A549 (cell line): ENCODE measurements around the gene ARHGAP23. TPM values are rescaled to one million over a fixed set of nuclear protein-coding genes. Genes with fewer than 3 reads are reported as not detected.

Experiments
- ATAC-seq, 2 experiments: fragments of 200-7000 bp in 1 of 2; fragments of >200 bp in 1 of 2; cut with Nextera tagmentation in 1 of 2; cut with Tn5 transposase in 1 of 2; 3 replicates each; pipeline versions ENCODE4 v1.8.0 to v1.9.1; 2018 to 2020; ENCODE audit warnings: mild to moderate bottlenecking in 1 of 2, moderate library complexity in 1 of 2
- CTCF ChIA-PET: fragments of 300-600 bp; sonication (Branson Sonifier 250); formaldehyde crosslinking; extraction: SDS; loops from one replicate; lab custom pipeline; 2021; ENCODE audit warnings: antibody characterized with exemption, inconsistent platforms; lab: Yijun Ruan, JAX
- POLR2A ChIA-PET: fragments of 350-600 bp; formaldehyde crosslinking; extraction: SDS; loops from one replicate; lab custom pipeline; 2021; ENCODE audit warnings: antibody characterized with exemption, inconsistent platforms; lab: Yijun Ruan, JAX
- DNase-seq, 2 experiments: peaks; one replicate each; pipeline versions ENCODE4 v3.0.0 to v3.0.0-alpha.2; 2011 to 2016; ENCODE audit warnings: low read depth in 1 of 2, low spot score in 1 of 2
- FAIRE-seq: peaks from 2 replicates; lab custom pipeline; 2011; peaks lifted over from hg19 to GRCh38; lab: Jason Lieb, UNC
- H3K27ac ChIP-seq, 2 experiments: fragments of >200 bp; sonication (Bioruptor Twin); formaldehyde crosslinking; 3 replicates each; pipeline ENCODE4 v1.5.1; 2016 to 2017
- H3K4me1 ChIP-seq: fragments of >200 bp; sonication (Bioruptor Twin); formaldehyde crosslinking; 3 replicates; pipeline ENCODE4 v1.6.1; 2016
- H3K4me2 ChIP-seq: fragments of >200 bp; sonication (Bioruptor Twin); formaldehyde crosslinking; 3 replicates; pipeline ENCODE4 v1.6.1; 2016
- H3K4me3 ChIP-seq: fragments of >200 bp; sonication (Bioruptor Twin); formaldehyde crosslinking; 3 replicates; pipeline ENCODE4 v1.5.1; 2016
- H3K9me3 ChIP-seq: fragments of >200 bp; sonication (Bioruptor Twin); formaldehyde crosslinking; 3 replicates; pipeline ENCODE4 v1.6.1; 2016
- CBX2 ChIP-seq: fragments of 200-600 bp; sonication (generic); IDR thresholded peaks from 2 replicates; pipeline ENCODE4 v1.6.1; 2016; ENCODE audit warnings: low read depth, mild to moderate bottlenecking, borderline replicate concordance
- CEBPB ChIP-seq, 2 experiments: fragments of >200 bp in 1 of 2; sonication (Bioruptor Twin) in 1 of 2; formaldehyde crosslinking in 1 of 2; IDR thresholded peaks; 2 replicates each; pipeline ENCODE4 v1.6.1; 2012 to 2016
- EHMT2 ChIP-seq: fragments of 200-600 bp; sonication (generic); IDR thresholded peaks from 2 replicates; pipeline ENCODE4 v1.6.1; 2016; ENCODE audit warnings: antibody characterized with exemption, low read depth, mild to moderate bottlenecking, moderate library complexity
- ESRRA ChIP-seq: fragments of 150-350 bp; IDR thresholded peaks from 2 replicates; pipeline ENCODE4 v1.6.1; 2014; ENCODE audit warnings: mild to moderate bottlenecking, low read length, borderline replicate concordance
- FOSB ChIP-seq: fragments of 250-450 bp; sonication (Bioruptor Pico); IDR thresholded peaks from 2 replicates; pipeline ENCODE4 v1.5.0; 2020; ENCODE audit warnings: mild to moderate bottlenecking, moderate library complexity
- FOSL2 ChIP-seq, 2 experiments: fragments of 450-650 bp in 1 of 2; fragments of >200 bp in 1 of 2; sonication (Bioruptor Twin) in 1 of 2; formaldehyde crosslinking; IDR thresholded peaks; 2 replicates each; pipeline versions ENCODE4 v1.5.0 to v1.6.1; 2016 to 2020; ENCODE audit warnings: mild to moderate bottlenecking in 1 of 2, moderate library complexity in 1 of 2
- FOXS1 ChIP-seq: fragments of 250-450 bp; sonication (Bioruptor Pico); IDR thresholded peaks from 2 replicates; pipeline ENCODE4 v1.5.0; 2020; ENCODE audit warnings: mild to moderate bottlenecking, moderate library complexity
- HEYL ChIP-seq: fragments of 250-450 bp; sonication (Bioruptor Pico); IDR thresholded peaks from 2 replicates; pipeline ENCODE4 v1.8.0; 2021; ENCODE audit warnings: mild to moderate bottlenecking, moderate library complexity
- JUN ChIP-seq, 2 experiments: fragments of >200 bp; sonication (Bioruptor Twin); formaldehyde crosslinking; IDR thresholded peaks; 2 replicates in 1 of 2; 3 replicates in 1 of 2; pipeline ENCODE4 v1.6.1; 2016 to 2017
- KDM5A ChIP-seq: fragments of 200-600 bp; sonication (generic); IDR thresholded peaks from 2 replicates; pipeline ENCODE4 v1.6.1; 2016; ENCODE audit warnings: antibody characterized with exemption, mild to moderate bottlenecking
- MAX ChIP-seq: IDR thresholded peaks from 2 replicates; pipeline ENCODE4 v1.6.1; 2012
- MAZ ChIP-seq: fragments of 150-350 bp; IDR thresholded peaks from 2 replicates; pipeline ENCODE4 v1.6.1; 2014; ENCODE audit warnings: antibody characterized with exemption, low read depth, low read length, borderline replicate concordance
- POLR2AphosphoS2 ChIP-seq: conservative IDR thresholded peaks from 2 replicates; pipeline ENCODE4 v1.6.1; 2012; ENCODE audit warnings: low read length, improper control_type of control experiment, inconsistent platforms
- RAD21 ChIP-seq, 2 experiments: fragments of >200 bp in 1 of 2; sonication (Bioruptor Twin) in 1 of 2; formaldehyde crosslinking in 1 of 2; IDR thresholded peaks in 1 of 2; conservative IDR thresholded peaks in 1 of 2; 2 replicates in 1 of 2; 3 replicates in 1 of 2; pipeline ENCODE4 v1.6.1; 2012 to 2018; ENCODE audit warnings: inconsistent platforms in 1 of 2
- RARB ChIP-seq: fragments of 250-450 bp; sonication (Bioruptor Pico); IDR thresholded peaks from 2 replicates; pipeline ENCODE4 v1.8.0; 2021; ENCODE audit warnings: mild to moderate bottlenecking, moderate library complexity
- RCOR1 ChIP-seq: fragments of 150-350 bp; IDR thresholded peaks from 2 replicates; pipeline ENCODE4 v1.6.1; 2014; ENCODE audit warnings: antibody characterized with exemption, low read length, low read depth
- SMC3 ChIP-seq: fragments of >200 bp; sonication (Bioruptor Twin); formaldehyde crosslinking; IDR thresholded peaks from 3 replicates; pipeline ENCODE4 v1.6.1; 2018; ENCODE audit warnings: inconsistent platforms
- TFCP2L1 ChIP-seq: fragments of 250-450 bp; sonication (Bioruptor Pico); IDR thresholded peaks from 2 replicates; pipeline ENCODE4 v1.5.0; 2021; ENCODE audit warnings: mild to moderate bottlenecking
- ZFP36 ChIP-seq: fragments of 450-650 bp; IDR thresholded peaks from 2 replicates; pipeline ENCODE4 v1.6.1; 2014; ENCODE audit warnings: borderline replicate concordance; ENCODE audit not compliant: partially characterized antibody
- WGBS: methylation state at CpG from one replicate; pipeline ENCODE4 v1.1.6; 2017; ENCODE audit errors: missing lambda C conversion rate; 5-methylcytosine and 5-hydroxymethylcytosine counted together
- polyA plus RNA-seq, 4 experiments: library from polyadenylated mRNA; depleted of rRNA in 3 of 4; stranded (reverse); fragments of >200 nt; fragmentation: RNase III in 1 of 4; extraction: RNeasy Plus Mini Kit Qiagen cat#74134 plus additional on column Dnase treatment in 1 of 4; gene quantifications; 2 replicates in 3 of 4; 3 replicates in 1 of 4; pipeline ENCODE4 v1.2.3, GENCODE V29; 2011 to 2017
- TF ChIP-seq, protein P1 (sequence below): fragments of >200 bp; sonication (Bioruptor Twin); formaldehyde crosslinking; IDR thresholded peaks from 3 replicates; pipeline ENCODE4 v1.5.1; 2016
- TF ChIP-seq, protein P2 (sequence below): fragments of >200 bp; sonication (Bioruptor Twin); formaldehyde crosslinking; IDR thresholded peaks from 3 replicates; pipeline ENCODE4 v1.6.1; 2016
- TF ChIP-seq, protein P3 (sequence below): IDR thresholded peaks from 2 replicates; pipeline ENCODE4 v1.6.1; 2012

The ARHGAP23 gene
- polyA plus RNA-seq, 2 of the 4 experiments (the other 2 are of a cell fraction): 4.8 to 32.6 TPM

GRCh38 chr17:38508954-38509771 lies 80.9 kb downstream of the ARHGAP23 start:
- ATAC-seq (peak; percentile 67 to 86), FAIRE-seq (no peak)
- no peak overlapping the region for H3K4me2 ChIP-seq
- 70% methylated on average over 25 of the region's 27 CpGs for WGBS
- ChIA-PET CTCF (interaction anchor here (0.6 to 3.1 kb wide), 47 partner anchors 10 to 163 kb away, joined by 3 to 30 read pairs (median 4); no protein-coding TSS in a partner anchor), POLR2A (interaction anchor here (0.5 kb wide), 2 partner anchors 107 to 1386 kb away, joined by 3 to 5 read pairs; no protein-coding TSS in a partner anchor)
- peaks cover 19% of the 10 kb centered on the region for H3K4me1 ChIP-seq
- H3K27ac ChIP-seq: no peak overlapping the region
- TF ChIP-seq CBX2 (no peak), SMC3 (peak; percentile 22; the same call in 1 of the 3 replicates), RCOR1 (no peak), RAD21 (conservative IDR thresholded peaks at IDR 0.05 in 1 of 2, IDR thresholded peaks at IDR 0.05 in 1 of 2) (peak; percentile 39 to 66; a peak in 4 of 5 replicates), MAX (0 out of 2 replicates have a peak, but pooled peaks have one; percentile 19)
- TF ChIP-seq, protein P1, sequence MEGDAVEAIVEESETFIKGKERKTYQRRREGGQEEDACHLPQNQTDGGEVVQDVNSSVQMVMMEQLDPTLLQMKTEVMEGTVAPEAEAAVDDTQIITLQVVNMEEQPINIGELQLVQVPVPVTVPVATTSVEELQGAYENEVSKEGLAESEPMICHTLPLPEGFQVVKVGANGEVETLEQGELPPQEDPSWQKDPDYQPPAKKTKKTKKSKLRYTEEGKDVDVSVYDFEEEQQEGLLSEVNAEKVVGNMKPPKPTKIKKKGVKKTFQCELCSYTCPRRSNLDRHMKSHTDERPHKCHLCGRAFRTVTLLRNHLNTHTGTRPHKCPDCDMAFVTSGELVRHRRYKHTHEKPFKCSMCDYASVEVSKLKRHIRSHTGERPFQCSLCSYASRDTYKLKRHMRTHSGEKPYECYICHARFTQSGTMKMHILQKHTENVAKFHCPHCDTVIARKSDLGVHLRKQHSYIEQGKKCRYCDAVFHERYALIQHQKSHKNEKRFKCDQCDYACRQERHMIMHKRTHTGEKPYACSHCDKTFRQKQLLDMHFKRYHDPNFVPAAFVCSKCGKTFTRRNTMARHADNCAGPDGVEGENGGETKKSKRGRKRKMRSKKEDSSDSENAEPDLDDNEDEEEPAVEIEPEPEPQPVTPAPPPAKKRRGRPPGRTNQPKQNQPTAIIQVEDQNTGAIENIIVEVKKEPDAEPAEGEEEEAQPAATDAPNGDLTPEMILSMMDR: peak; percentile 66
- TF ChIP-seq, protein P2, sequence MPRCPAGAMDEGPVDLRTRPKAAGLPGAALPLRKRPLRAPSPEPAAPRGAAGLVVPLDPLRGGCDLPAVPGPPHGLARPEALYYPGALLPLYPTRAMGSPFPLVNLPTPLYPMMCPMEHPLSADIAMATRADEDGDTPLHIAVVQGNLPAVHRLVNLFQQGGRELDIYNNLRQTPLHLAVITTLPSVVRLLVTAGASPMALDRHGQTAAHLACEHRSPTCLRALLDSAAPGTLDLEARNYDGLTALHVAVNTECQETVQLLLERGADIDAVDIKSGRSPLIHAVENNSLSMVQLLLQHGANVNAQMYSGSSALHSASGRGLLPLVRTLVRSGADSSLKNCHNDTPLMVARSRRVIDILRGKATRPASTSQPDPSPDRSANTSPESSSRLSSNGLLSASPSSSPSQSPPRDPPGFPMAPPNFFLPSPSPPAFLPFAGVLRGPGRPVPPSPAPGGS: no peak
- TF ChIP-seq, all 56 proteins: peak for 4
- peak; percentile 86 to 97 for DNase-seq
- Histone ChIP-seq H3K4me3 (no peak overlapping the region), H3K9me3 (no peaks in the 10 kb centered on the region)

- POLR2A ChIA-PET: interaction anchor here (0.5 kb wide), 1 partner anchor 1386 kb away, joined by 5 read pairs; no protein-coding TSS in a partner anchor
- no peak for FAIRE-seq
- Histone ChIP-seq H3K4me2 (no peak overlapping the region), H3K27ac (no peak overlapping the region), H3K4me1 (peaks cover 19% of the 10 kb centered on the region), H3K9me3 (no peaks in the 10 kb centered on the region), H3K4me3 (no peak overlapping the region)
- peak in 1 of 2 experiments; percentile 9; a peak in 3 of 6 replicates for ATAC-seq
- no peak for DNase-seq
- 94% methylated on average over 79 of the region's 80 CpGs for WGBS
- TF ChIP-seq FOSB (CRISPR knock-in tag) (no peak), HEYL (CRISPR knock-in tag) (no peak), ESRRA (no peak), MAZ (no peak), JUN (IDR thresholded peaks at IDR 0.05) (no peak), KDM5A (no peak), FOXS1 (CRISPR knock-in tag) (no peak), POLR2AphosphoS2 (no peak), MAX (no peak), RARB (CRISPR knock-in tag) (no peak), FOSL2 (IDR thresholded peaks at IDR 0.05) (no peak), FOSL2 (CRISPR knock-in tag; IDR thresholded peaks at IDR 0.05) (no peak), ZFP36 (no peak), TFCP2L1 (CRISPR knock-in tag) (no peak), CEBPB (IDR thresholded peaks at IDR 0.05) (no peak), CBX2 (no peak), RCOR1 (no peak), EHMT2 (no peak)
- TF ChIP-seq, protein P2: no peak
- TF ChIP-seq, protein P3, sequence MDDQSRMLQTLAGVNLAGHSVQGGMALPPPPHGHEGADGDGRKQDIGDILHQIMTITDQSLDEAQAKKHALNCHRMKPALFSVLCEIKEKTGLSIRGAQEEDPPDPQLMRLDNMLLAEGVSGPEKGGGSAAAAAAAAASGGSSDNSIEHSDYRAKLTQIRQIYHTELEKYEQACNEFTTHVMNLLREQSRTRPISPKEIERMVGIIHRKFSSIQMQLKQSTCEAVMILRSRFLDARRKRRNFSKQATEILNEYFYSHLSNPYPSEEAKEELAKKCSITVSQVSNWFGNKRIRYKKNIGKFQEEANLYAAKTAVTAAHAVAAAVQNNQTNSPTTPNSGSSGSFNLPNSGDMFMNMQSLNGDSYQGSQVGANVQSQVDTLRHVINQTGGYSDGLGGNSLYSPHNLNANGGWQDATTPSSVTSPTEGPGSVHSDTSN: no peak
- CTCF ChIA-PET: interaction anchor here (0.6 to 3.1 kb wide), 44 partner anchors 11 to 162 kb away, joined by 3 to 30 read pairs (median 4); no protein-coding TSS in a partner anchor
Measured at GRCh38 chr17:38509772-38510420, 81.6 kb downstream of the ARHGAP23 start.
